ENCODE results near the gene SETD2.

The SETD2 gene

DNA sequence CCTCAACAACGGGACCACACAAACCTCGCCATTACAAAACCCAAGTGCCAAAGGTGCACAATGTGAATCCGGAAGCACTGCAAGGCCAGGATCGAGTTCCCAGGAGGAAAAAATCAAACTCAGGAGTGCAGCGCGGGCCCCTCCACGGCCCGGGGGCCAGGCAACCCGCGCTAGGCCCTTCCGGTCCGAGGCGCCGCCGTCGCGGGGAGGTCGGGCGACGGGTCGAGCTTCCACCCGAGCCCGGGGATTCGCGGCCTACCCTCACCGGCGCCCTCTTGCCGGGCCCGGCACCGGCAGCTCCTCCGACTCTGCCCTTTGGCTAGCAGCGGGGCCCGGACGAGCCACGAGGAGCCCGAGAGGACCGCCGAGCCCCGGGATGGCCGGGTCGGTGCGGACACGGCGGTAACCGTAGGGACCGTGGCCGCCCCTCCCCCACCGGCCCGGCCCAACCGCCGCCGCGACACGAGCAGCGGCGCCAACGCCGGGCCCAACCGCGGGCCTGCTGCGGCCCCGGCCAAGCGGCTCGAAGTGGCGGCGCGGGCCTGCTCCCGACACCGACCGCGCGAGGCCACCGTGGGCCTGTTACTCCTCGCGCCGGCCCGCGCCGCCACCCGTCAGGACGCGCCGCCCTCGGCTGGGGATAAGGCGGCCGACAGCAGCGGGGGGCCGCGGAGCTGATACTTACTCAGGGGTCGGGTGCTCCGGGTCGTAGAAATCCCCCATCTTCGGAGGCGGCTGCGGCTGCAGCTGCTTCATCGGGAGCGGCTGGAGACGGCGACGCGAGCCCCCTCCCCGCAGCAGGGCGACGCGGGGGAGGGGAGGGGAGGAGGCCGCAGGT lies 525 bp downstream of the SETD2 start:
- no peaks in the 10 kb centered on the region for H3K27me3 ChIP-seq (ENCODE audit: insufficient read depth, poor library complexity, severe bottlenecking)
- peak; percentile 28 to 47 for DNase-seq (ENCODE audit: low read depth in 1 of 2, low spot score in 1 of 2)
- peak overlapping the region; percentile 87 for H3K27ac ChIP-seq (replicated peaks)
- H3K4me3 ChIP-seq (replicated peaks; ENCODE audit: insufficient read depth, low read length): peak overlapping the region; percentile 95
- TF ChIP-seq GABPA (IDR thresholded peaks at IDR 0.05; ENCODE audit: low read depth): 0 out of 2 replicates have a peak, but pooled peaks have one; percentile 12
- TF ChIP-seq, protein P1, sequence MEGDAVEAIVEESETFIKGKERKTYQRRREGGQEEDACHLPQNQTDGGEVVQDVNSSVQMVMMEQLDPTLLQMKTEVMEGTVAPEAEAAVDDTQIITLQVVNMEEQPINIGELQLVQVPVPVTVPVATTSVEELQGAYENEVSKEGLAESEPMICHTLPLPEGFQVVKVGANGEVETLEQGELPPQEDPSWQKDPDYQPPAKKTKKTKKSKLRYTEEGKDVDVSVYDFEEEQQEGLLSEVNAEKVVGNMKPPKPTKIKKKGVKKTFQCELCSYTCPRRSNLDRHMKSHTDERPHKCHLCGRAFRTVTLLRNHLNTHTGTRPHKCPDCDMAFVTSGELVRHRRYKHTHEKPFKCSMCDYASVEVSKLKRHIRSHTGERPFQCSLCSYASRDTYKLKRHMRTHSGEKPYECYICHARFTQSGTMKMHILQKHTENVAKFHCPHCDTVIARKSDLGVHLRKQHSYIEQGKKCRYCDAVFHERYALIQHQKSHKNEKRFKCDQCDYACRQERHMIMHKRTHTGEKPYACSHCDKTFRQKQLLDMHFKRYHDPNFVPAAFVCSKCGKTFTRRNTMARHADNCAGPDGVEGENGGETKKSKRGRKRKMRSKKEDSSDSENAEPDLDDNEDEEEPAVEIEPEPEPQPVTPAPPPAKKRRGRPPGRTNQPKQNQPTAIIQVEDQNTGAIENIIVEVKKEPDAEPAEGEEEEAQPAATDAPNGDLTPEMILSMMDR (IDR thresholded peaks at IDR 0.05; ENCODE audit: insufficient read depth, low read length): no peak
- TF ChIP-seq, protein P2, sequence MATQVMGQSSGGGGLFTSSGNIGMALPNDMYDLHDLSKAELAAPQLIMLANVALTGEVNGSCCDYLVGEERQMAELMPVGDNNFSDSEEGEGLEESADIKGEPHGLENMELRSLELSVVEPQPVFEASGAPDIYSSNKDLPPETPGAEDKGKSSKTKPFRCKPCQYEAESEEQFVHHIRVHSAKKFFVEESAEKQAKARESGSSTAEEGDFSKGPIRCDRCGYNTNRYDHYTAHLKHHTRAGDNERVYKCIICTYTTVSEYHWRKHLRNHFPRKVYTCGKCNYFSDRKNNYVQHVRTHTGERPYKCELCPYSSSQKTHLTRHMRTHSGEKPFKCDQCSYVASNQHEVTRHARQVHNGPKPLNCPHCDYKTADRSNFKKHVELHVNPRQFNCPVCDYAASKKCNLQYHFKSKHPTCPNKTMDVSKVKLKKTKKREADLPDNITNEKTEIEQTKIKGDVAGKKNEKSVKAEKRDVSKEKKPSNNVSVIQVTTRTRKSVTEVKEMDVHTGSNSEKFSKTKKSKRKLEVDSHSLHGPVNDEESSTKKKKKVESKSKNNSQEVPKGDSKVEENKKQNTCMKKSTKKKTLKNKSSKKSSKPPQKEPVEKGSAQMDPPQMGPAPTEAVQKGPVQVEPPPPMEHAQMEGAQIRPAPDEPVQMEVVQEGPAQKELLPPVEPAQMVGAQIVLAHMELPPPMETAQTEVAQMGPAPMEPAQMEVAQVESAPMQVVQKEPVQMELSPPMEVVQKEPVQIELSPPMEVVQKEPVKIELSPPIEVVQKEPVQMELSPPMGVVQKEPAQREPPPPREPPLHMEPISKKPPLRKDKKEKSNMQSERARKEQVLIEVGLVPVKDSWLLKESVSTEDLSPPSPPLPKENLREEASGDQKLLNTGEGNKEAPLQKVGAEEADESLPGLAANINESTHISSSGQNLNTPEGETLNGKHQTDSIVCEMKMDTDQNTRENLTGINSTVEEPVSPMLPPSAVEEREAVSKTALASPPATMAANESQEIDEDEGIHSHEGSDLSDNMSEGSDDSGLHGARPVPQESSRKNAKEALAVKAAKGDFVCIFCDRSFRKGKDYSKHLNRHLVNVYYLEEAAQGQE (IDR thresholded peaks at IDR 0.05; ENCODE audit: insufficient replicate concordance, low read depth): no peak
- TF ChIP-seq SPI1 (IDR thresholded peaks at IDR 0.05; ENCODE audit: borderline replicate concordance, low read depth): no peak

DNA sequence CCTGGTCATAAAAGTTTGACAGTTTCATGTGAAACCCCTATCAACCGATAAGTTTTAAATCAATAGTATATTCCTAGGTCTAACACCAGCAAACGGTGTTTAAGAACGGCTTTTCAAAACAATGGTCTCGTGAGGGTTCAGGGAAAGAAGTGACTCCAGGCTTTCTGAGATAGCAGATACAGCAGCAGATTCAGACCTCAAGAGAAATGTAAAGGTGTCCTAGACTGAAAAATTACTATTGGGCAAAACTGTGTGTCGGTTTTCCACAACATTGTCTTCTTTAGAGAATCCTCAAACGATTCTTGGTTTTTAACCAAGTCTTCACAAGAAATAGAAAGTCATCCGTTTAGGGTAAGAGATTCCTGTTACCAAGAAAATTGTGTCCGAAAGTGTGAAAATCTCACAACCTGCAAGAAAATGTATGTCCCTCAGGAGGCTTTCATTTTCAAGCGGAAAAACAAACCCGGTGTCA lies 1.2 kb downstream of the SETD2 start:
- TF ChIP-seq POLR2AphosphoS5 (IDR thresholded peaks at IDR 0.05; ENCODE audit: low read depth): no peak
- no peak for TF ChIP-seq GABPA (IDR thresholded peaks at IDR 0.05; ENCODE audit: low read depth)
- TF ChIP-seq, protein P2 (IDR thresholded peaks at IDR 0.05; ENCODE audit: insufficient replicate concordance, low read depth): no peak
- no peak for TF ChIP-seq SPI1 (IDR thresholded peaks at IDR 0.05; ENCODE audit: borderline replicate concordance, low read depth)
- TF ChIP-seq, protein P1 (IDR thresholded peaks at IDR 0.05; ENCODE audit: insufficient read depth, low read length): no peak
- H3K27me3 ChIP-seq (ENCODE audit: insufficient read depth, poor library complexity, severe bottlenecking): no peaks in the 10 kb centered on the region
- DNase-seq (ENCODE audit: low read depth in 1 of 2, low spot score in 1 of 2): peak in 1 of 2 experiments; percentile 2
- H3K4me3 ChIP-seq (replicated peaks; ENCODE audit: insufficient read depth, low read length): peak overlapping the region; percentile 95
- H3K27ac ChIP-seq (replicated peaks): peak overlapping the region; percentile 87

DNA sequence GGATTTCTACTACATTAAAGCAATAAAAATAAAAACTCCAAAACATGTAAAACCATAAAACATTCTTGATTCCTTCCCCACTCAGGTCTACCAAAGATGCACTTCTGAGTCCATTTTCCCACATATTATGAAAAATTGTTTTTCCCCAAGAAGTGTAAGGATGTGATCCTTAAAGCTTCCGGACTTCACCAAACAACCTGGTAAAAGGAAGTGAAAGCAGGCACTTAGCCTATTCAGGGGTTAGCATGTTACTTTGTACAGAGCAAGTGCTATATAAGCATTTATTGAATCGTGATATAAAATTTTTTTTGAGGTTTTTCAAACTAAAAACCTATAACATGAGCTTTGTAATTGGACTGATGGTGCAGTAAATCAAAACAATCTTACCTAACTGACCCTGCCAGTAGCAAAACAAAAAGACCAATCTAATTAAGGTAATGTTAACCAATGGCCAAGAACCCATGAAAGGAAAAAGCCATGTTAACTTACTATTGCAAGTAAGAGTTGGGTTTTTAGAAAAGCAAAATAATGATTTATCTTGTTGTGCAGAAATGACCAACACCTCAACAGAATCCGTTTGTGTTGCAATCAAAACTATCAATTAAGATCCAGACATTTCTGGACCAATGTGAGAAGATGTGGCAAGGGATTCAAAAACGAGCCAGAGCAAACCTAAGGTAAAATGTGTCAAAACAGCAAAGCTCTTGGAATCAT lies 1.8 kb downstream of the SETD2 start:
- H3K27ac ChIP-seq (replicated peaks): peak overlapping the region; percentile 87

DNA sequence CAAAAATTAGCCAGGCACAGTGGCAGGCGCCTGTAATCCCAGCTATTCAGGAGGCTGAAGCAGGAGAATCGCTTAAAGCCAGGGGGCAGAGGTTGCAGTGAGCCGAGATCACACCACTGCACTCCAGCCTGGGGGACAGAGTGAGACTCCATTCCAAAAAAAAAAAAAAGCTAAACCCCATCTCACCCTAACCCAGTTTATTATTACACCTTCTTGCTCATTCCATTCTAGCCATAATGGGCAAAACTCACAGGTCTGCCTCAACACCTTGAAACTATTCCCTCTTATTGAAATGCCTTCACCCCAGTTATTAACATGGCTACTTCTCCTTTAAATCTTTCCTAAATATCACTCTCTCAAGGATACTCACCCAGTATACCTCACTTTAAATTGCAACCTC lies 4.1 kb downstream of the SETD2 start:
- Histone ChIP-seq H3K4me3 (replicated peaks; ENCODE audit: insufficient read depth, low read length) (no peak overlapping the region), H3K27me3 (ENCODE audit: insufficient read depth, poor library complexity, severe bottlenecking) (no peaks in the 10 kb centered on the region), H3K27ac (replicated peaks) (no peak overlapping the region)
- TF ChIP-seq POLR2AphosphoS5 (IDR thresholded peaks at IDR 0.05; ENCODE audit: low read depth): no peak
- no peak for TF ChIP-seq SPI1 (IDR thresholded peaks at IDR 0.05; ENCODE audit: borderline replicate concordance, low read depth)
- TF ChIP-seq GABPA (IDR thresholded peaks at IDR 0.05; ENCODE audit: low read depth): no peak
- TF ChIP-seq, protein P2 (IDR thresholded peaks at IDR 0.05; ENCODE audit: insufficient replicate concordance, low read depth): no peak
- TF ChIP-seq, protein P1 (IDR thresholded peaks at IDR 0.05; ENCODE audit: insufficient read depth, low read length): no peak
- DNase-seq (ENCODE audit: low read depth in 1 of 2, low spot score in 1 of 2): no peak

More for the DNA sequence above, 1.8 kb downstream of the SETD2 start:
- TF ChIP-seq GABPA (IDR thresholded peaks at IDR 0.05; ENCODE audit: low read depth) (no peak), SPI1 (IDR thresholded peaks at IDR 0.05; ENCODE audit: borderline replicate concordance, low read depth) (peak; percentile 55)
- peak in 1 of 2 experiments; percentile 48 for DNase-seq (ENCODE audit: low read depth in 1 of 2, low spot score in 1 of 2)
- H3K27me3 ChIP-seq (ENCODE audit: insufficient read depth, poor library complexity, severe bottlenecking): no peaks in the 10 kb centered on the region
- peak overlapping the region; percentile 95 for H3K4me3 ChIP-seq (replicated peaks; ENCODE audit: insufficient read depth, low read length)

All from HL-60 (cell line).